ENCODE measurements around the gene CHML. TPM values are rescaled to one million over a fixed set of nuclear protein-coding genes. Genes with fewer than 3 reads are reported as not detected.

Gene CHML
- total RNA-seq, 1 experiment from 2014 or later = 22.4 TPM

- no peak for DNase-seq (ENCODE audit: low spot score)
These were observed 22.7 kb downstream of the CHML start for GRCh38 chr1:241617426-241617825.

GRCh38 chr1:241615043-241615974 lies 24.9 kb downstream of the CHML start:
- DNase-seq (ENCODE audit: low spot score) = peak; percentile 70

- no peak for DNase-seq (ENCODE audit: low spot score)
These were observed 25.6 kb downstream of the CHML start for GRCh38 chr1:241614572-241614971.

- no peak for DNase-seq (ENCODE audit: low spot score)
These were observed 26.0 kb downstream of the CHML start for GRCh38 chr1:241614144-241614543.

- DNase-seq (ENCODE audit: low spot score) = no peak
These were observed 27.4 kb downstream of the CHML start for GRCh38 chr1:241612533-241613477.

GRCh38 chr1:241611736-241612135 lies 28.4 kb downstream of the CHML start:
- no peak for DNase-seq (ENCODE audit: low spot score)

GRCh38 chr1:241611063-241611462 lies 29.1 kb downstream of the CHML start:
- peak; percentile 79 for DNase-seq (ENCODE audit: low spot score)

GRCh38 chr1:241610056-241610815 lies 29.9 kb downstream of the CHML start:
- DNase-seq (ENCODE audit: low spot score) = no peak

- DNase-seq (ENCODE audit: low spot score) = no peak
These were observed 31.7 kb downstream of the CHML start for GRCh38 chr1:241608379-241609033.

GRCh38 chr1:241607497-241607896 lies 32.7 kb downstream of the CHML start:
- no peak for DNase-seq (ENCODE audit: low spot score)

GRCh38 chr1:241606544-241606943 lies 33.6 kb downstream of the CHML start:
- no peak for DNase-seq (ENCODE audit: low spot score)

- no peak for DNase-seq (ENCODE audit: low spot score)
These were observed 34.9 kb downstream of the CHML start for GRCh38 chr1:241605146-241605805.

- DNase-seq (ENCODE audit: low spot score) = no peak
These were observed 36.4 kb downstream of the CHML start for GRCh38 chr1:241603731-241604245.

GRCh38 chr1:241600496-241600901 lies 39.7 kb downstream of the CHML start:
- no peak for DNase-seq (ENCODE audit: low spot score)

GRCh38 chr1:241598249-241598648 lies 41.9 kb downstream of the CHML start:
- no peak for DNase-seq (ENCODE audit: low spot score)

GRCh38 chr1:241596633-241597032 lies 43.5 kb downstream of the CHML start:
- DNase-seq (ENCODE audit: low spot score) = no peak

GRCh38 chr1:241593186-241593585 lies 47.0 kb downstream of the CHML start:
- DNase-seq (ENCODE audit: low spot score) = no peak

GRCh38 chr1:241592273-241592958 lies 47.8 kb downstream of the CHML start:
- no peak for DNase-seq (ENCODE audit: low spot score)

GRCh38 chr1:241591736-241592135 lies 48.4 kb downstream of the CHML start:
- DNase-seq (ENCODE audit: low spot score) = no peak

GRCh38 chr1:241591317-241591716 lies 48.9 kb downstream of the CHML start:
- DNase-seq (ENCODE audit: low spot score) = peak; percentile 39

Data from HT-29 (cell line).